ENCODE results near the gene NRXN2.

DNA sequence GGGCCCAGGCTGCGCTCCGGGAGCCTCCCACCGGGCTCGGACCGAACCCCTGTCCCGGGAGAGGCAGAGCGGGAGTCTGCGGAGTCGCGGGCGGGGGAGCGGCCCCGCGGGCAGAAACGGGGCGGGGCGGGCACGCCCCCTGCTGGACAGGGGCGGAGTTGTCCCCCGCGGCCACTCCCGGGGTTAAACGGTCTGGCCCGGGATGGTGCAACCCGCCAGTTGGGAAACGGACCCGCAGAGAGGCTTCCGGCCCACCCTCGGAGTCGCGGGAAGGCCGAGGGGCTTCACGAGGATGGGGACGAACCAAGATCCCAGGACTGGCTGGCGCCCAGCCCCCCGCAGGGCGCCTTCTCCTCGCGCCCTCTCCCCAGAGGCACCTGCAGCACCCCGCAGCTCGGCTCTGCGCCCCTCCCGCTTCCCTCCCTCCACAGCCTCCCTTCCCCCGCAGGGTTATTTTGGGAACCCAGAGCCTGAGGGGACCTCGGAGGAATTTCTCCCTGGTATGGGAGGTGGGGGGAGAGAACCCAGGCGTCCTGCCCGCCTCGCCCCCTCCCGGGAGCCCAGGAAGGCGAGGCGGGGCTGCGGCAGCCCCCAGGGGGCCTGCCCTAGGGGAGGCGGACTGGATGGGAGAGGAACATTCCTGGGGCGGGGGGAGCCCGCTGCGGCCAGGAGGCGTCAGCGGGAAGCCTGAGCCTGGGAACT is 20.0 kb upstream of the NRXN2 start:
- TF ChIP-seq GATA2 (IDR thresholded peaks at IDR 0.05; ENCODE audit: low read depth, low read length) (no peak), GATA3 (IDR thresholded peaks at IDR 0.05; ENCODE audit: low read depth, low read length) (no peak)
